NB4 (cell line): Measurements from ENCODE around the gene TECTA.

ENCODE experiments used
- MYC ChIP-seq: IDR thresholded peaks from 2 replicates; pipeline ENCODE4 v1.6.1; 2011; ENCODE audit warnings: low read depth, low read length
- POLR2A ChIP-seq: IDR thresholded peaks from 2 replicates; pipeline ENCODE4 v1.6.1; 2011; ENCODE audit warnings: mild to moderate bottlenecking; ENCODE audit not compliant: insufficient read length; ENCODE audit errors: extremely low read depth

DNA sequence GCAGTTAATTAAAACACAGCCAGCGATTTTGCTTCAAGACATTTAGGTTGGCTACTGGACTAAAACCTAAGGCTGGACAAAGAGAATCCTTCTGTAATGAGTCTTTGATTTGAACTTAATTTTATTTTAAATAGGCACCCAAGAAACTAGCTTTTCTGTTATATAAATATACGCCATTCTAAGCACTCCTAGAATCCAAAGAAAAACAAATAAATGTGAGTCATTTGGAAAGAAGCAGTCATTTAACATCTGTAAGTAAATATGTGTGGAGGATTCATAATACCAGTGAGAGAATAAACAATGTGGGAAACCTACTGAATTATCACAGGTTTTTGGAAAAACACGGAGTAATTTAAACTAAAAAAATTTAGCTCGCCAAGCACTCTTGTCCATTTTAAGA is 1.2 kb upstream of the TECTA start:
- TF ChIP-seq POLR2A, result no peak
- no peak for TF ChIP-seq MYC
